PC-3 (cell line): ENCODE data around the gene ZDHHC1.

Experiments
- CTCF ChIP-seq: fragments of 300-600 bp; sonication (generic); conservative IDR thresholded peaks from 2 replicates; pipeline ENCODE4 v1.5.1; 2017; ENCODE audit warnings: antibody characterized with exemption, low read depth, mild to moderate bottlenecking, low read length
- EZH2 ChIP-seq: fragments of 300-600 bp; sonication (generic); IDR thresholded peaks from one replicate; pipeline ENCODE4 v1.6.1; 2017; ENCODE audit warnings: antibody characterized with exemption, mild to moderate bottlenecking, low read length; ENCODE audit not compliant: unreplicated experiment

GRCh38 chr16:67399218-67399733, 17.0 kb downstream of the ZDHHC1 start:
- TF ChIP-seq CTCF: peak; percentile 66
- TF ChIP-seq EZH2: no peak
